Chondrocyte (in vitro differentiated cells): ENCODE measurements around the gene ELMO3. TPM values are rescaled to one million over a fixed set of nuclear protein-coding genes. Genes with fewer than 3 reads are reported as not detected.

Source experiments
- DNase-seq: peaks from one replicate; pipeline ENCODE4 v3.0.0; 2021; ENCODE audit warnings: mixed read lengths, low spot score
- H3K27ac Mint-ChIP-seq: one replicate; pipeline ENCODE4 v1.8.0; 2021; ENCODE audit warnings: mild to moderate bottlenecking, moderate library complexity, mixed read lengths; ENCODE audit not compliant: unreplicated experiment
- H3K27me3 Mint-ChIP-seq: 2 replicates; pipeline ENCODE4 v1.8.0; 2021; ENCODE audit warnings: low read depth, mixed read lengths
- H3K36me3 Mint-ChIP-seq: 2 replicates; pipeline ENCODE4 v1.8.0; 2021; ENCODE audit warnings: low read depth, mixed read lengths
- H3K4me1 Mint-ChIP-seq: 2 replicates; pipeline ENCODE4 v1.8.0; 2021; ENCODE audit warnings: low read depth, mild to moderate bottlenecking, mixed read lengths
- H3K4me3 Mint-ChIP-seq: one replicate; pipeline ENCODE4 v1.8.0; 2021; ENCODE audit warnings: mild to moderate bottlenecking, moderate library complexity, mixed read lengths; ENCODE audit not compliant: unreplicated experiment
- H3K9me3 Mint-ChIP-seq: 2 replicates; pipeline ENCODE4 v1.8.0; 2021; ENCODE audit warnings: low read depth, mixed read lengths
- total RNA-seq: library from RNA; stranded (reverse); gene quantifications from 3 replicates; pipeline ENCODE4 v1.2.1, GENCODE V29; 2021
- TF ChIP-seq, protein P1 (sequence below): fragments of 200-600 bp; sonication (generic); IDR thresholded peaks from 2 replicates; pipeline ENCODE4 v1.5.0; 2021; ENCODE audit warnings: antibody characterized with exemption, mild to moderate bottlenecking, moderate library complexity

The ELMO3 gene
- total RNA-seq, 1 donor from 2014 or later, result 1.1 TPM

DNA sequence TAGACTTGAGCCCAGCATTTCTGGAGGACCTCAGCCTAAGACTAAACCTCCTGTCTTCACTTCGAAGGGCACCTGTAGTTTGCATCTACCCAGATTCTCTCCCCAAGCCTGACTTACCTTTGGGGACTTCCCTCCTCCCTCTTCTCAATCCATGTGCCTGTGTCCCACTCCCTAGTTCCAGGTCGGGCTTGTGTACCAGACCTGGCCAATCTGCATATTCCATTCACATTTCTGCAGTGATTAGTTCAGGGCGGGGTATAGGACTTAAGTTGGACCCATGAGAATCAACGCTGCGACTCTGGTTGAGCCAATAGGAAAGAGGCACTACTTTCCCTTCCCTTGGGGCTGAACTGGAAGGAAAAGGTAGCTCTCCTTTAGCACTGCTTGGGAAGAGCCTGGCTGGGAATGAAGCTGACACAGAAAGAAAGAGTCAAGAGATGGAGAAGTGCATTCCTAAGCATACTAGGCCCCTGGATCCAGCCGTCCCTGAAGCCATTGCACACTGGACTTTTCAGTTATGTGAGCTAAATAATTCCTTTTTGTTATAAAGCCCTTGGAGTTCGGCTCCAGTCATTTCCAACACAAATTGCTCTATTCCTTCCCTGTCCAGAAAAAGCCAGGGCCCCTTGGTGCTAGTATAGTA lies 41.7 kb upstream of the ELMO3 start:
- TF ChIP-seq, protein P1, sequence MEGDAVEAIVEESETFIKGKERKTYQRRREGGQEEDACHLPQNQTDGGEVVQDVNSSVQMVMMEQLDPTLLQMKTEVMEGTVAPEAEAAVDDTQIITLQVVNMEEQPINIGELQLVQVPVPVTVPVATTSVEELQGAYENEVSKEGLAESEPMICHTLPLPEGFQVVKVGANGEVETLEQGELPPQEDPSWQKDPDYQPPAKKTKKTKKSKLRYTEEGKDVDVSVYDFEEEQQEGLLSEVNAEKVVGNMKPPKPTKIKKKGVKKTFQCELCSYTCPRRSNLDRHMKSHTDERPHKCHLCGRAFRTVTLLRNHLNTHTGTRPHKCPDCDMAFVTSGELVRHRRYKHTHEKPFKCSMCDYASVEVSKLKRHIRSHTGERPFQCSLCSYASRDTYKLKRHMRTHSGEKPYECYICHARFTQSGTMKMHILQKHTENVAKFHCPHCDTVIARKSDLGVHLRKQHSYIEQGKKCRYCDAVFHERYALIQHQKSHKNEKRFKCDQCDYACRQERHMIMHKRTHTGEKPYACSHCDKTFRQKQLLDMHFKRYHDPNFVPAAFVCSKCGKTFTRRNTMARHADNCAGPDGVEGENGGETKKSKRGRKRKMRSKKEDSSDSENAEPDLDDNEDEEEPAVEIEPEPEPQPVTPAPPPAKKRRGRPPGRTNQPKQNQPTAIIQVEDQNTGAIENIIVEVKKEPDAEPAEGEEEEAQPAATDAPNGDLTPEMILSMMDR, result no peak
- Mint-ChIP-seq H3K36me3 (no peaks in the 10 kb centered on the region), H3K27ac (no peak overlapping the region), H3K4me1 (peaks cover 17% of the 10 kb centered on the region), H3K27me3 (peaks cover 12% of the 10 kb centered on the region), H3K4me3 (no peak overlapping the region), H3K9me3 (no peaks in the 10 kb centered on the region)
- DNase-seq, result no peak

DNA sequence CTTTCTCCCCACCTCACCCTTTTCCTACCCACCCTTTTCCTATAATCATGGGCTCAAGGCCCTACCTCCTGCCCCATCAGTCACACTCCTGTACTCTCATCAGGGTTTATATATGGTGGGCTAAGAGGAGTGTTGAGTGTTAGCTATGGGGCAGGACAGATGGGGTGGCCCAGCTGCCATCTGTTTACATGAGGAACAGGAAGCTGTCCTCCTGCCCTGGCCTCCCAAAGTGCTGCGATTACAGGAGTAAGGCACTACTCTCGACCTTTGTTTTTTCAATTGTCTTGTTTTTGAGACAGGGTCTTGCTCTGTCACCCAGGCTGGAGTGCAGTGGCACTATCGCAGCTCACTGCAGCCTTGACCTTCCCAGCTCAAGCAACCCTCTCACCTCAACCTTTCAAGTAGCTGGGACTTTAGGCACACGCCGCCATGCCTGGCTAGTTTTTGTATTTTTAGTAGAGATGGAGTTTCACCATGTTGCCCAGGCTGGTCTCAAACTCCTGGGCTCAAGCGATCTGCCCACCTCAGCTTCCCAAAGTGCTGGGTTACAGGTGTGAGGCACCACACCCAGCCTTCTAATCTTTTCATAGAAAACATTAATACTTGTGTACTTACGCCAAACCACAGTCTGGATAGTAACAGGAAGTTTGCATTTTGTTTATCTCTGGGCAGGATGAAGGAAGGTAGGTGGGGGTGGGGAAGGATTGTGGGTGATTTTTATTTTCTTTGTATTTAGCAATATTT lies 40.9 kb upstream of the ELMO3 start:
- Mint-ChIP-seq H3K27ac (no peak overlapping the region), H3K27me3 (peaks cover 14% of the 10 kb centered on the region), H3K36me3 (no peaks in the 10 kb centered on the region), H3K9me3 (no peaks in the 10 kb centered on the region), H3K4me3 (peak overlapping the region; percentile 58), H3K4me1 (peaks cover 21% of the 10 kb centered on the region)
- TF ChIP-seq, protein P1, result no peak
- no peak for DNase-seq

DNA sequence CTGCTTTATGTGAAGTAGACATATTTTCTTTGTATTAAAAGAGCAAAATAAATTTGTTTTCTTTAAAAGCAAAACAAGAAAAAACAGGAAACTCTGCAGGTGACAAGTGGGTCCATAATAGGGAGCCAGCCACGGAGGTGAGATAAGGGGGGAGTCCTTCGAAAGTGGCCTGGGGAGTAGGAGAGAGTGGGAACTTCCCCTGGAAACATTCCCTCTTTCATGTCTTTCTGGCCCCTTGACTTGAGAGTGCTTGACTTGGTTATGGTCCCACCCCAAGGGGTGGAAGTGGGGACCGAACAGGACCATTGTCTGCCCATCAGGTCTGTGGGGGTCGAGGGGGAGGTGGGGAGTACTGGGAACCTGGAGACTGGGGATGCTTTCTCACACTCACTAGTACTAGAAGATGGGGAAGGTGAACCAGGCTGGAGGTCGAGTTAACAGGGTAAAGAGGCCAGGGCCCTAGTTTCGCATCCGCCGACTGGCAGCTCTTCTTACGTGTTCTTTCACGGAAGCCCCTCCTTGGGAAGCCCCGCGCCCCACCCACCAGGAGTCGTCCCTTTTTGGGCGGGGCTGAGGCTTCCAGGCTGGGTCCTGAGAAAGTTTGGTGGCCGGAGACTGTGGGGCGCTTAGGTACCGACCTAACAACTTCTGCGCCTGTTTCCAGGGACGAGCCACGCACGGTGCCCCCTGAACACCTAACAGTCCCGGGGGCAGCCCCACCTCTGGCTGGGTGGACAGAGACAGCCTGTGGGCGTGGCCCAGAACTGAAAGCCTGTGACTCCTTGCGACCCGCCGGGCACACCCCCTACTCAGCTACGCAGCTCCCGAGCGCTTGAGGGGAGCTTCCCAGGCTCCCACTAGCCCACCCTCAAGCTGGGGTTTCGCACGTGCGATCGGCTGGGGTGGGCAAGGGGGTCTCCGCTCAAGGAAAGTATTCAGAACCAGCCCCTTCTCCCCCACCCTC lies 40.0 kb upstream of the ELMO3 start:
- TF ChIP-seq, protein P1, result no peak
- Mint-ChIP-seq H3K4me3 (peak overlapping the region; percentile 86), H3K27ac (no peak overlapping the region), H3K9me3 (no peaks in the 10 kb centered on the region), H3K4me1 (peaks cover 24% of the 10 kb centered on the region), H3K36me3 (no peaks in the 10 kb centered on the region), H3K27me3 (peaks cover 14% of the 10 kb centered on the region)
- no peak for DNase-seq

DNA sequence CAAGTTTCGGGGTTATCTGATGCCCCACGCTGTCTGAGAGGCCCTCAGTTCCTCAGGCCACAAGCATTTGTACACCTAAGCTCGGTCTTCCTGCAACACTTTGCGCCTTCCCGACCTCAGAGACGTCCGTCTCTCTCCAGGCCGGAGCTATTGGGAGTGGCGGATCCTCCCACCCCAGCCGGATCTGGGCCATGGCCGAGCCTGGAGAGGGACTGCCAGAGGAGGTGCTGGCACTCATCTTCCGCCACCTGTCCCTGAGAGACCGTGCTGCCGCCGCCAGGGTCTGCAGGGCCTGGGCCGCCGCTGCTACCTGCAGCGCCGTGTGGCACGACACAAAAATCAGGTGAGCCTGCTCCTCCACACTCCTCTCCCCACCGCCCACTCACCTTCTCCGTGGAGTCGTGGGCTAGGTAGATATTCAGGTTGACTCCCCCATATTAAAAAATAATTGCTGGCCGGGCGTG lies 37.3 kb upstream of the ELMO3 start:
- no peak overlapping the region for H3K4me3 Mint-ChIP-seq
- no peaks in the 10 kb centered on the region for H3K9me3 Mint-ChIP-seq
- H3K27me3 Mint-ChIP-seq, result peaks cover 14% of the 10 kb centered on the region
- H3K36me3 Mint-ChIP-seq, result no peaks in the 10 kb centered on the region
- TF ChIP-seq, protein P1, result no peak
- no peak for DNase-seq
- H3K27ac Mint-ChIP-seq, result no peak overlapping the region
- peaks cover 31% of the 10 kb centered on the region for H3K4me1 Mint-ChIP-seq
